HK-2 (cell line): Measurements from ENCODE around the gene PPP2R5C.

Experiments used
- DNase-seq: peaks from one replicate; pipeline ENCODE4 v3.0.0-alpha.2; 2018; ENCODE audit not compliant: unreplicated experiment

Gene PPP2R5C

DNA sequence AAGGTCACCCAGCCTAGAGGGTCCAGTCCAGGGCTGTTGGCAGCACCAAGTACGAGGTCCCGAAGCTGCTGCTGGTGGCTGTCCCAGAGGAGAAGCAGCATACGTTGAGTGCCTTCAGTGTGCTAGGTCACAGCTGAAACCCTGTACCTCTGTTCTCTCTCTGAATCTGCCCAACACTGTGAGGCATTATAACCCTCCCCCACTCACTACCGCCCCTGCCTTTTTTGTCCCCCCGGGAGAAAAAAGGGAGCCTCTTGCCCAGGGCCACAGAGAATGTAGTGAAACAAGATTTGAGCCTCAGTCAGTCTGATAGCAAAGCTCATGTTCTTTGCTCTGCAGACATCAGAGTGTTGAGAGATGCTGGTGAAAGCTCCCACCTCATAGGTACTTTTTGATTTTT, 53.4 kb downstream of the PPP2R5C start:
- no peak for DNase-seq

DNA sequence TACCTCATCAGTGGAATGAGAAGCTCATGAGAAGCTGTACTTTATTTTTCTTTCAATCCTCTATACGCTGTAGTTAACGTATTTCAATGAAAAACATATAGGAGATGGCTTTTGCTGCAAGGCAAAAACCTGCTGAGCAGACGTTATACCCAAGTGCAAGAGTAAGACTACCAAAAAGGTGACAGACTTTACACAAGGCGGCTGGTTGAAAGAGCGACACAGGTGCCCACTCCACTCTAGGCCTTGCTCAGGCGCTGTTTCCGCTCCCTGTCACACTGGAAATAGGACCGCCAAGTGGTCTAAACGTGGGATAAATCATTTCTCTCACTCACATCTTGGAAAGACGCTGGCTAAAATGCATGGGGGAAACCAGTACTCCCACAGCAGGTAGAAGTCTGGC, 54.5 kb downstream of the PPP2R5C start:
- DNase-seq, result no peak

DNA sequence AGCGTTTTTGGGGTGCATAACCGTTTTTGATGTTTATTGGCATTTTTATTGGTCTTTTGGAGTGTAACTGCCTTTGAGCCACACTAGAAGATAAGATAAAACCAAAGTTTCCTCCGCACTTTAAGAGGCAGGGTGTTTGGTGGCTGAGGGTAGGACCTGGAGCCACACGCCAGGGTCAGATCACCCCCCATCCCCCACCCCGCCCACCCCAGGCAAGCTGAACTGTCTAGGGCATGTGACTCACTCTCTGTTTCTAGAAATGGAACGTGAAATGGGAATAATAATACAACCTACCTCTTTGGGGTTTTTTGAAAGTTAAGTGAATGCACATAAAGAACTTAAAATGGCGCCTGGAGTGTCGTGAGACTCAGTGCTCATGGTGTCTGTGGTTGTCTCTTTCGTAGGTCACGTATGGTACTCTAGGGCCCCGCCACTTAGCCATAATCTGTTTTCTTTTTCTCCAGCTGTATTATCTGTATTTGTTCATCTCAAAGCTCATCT, 56.0 kb downstream of the PPP2R5C start:
- DNase-seq, result no peak

GRCh38 chr14:101819251-101819990, 57.9 kb downstream of the PPP2R5C start:
- no peak for DNase-seq

DNA sequence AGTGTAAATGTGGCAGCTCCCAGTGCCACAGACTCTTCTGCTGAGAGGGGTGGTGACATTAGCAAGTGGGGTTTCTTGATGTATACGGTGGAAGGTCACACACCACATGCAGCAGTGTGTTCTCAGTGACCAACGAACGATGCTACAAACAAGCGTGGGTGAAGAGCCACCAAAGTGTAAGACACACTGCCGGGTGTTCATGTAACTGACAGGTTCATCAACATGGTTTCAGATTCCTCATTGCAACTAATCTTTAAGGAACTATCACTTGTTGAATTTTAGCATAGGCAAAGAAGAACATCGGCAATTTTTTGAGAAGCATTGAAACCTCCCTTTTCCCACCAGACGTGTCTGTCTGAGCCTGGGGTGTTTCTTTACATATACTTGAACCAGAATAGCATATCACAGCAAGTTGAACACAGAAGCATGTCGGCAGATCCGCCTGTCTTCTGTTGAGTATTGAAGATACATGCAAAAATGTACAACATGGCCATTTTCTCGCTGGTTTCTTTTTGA, 58.8 kb downstream of the PPP2R5C start:
- DNase-seq, result no peak

- no peak for DNase-seq
Observed at GRCh38 chr14:101821528-101821927, 60.0 kb downstream of the PPP2R5C start.

- no peak for DNase-seq
Observed at GRCh38 chr14:101823066-101823465, 61.6 kb downstream of the PPP2R5C start.

DNA sequence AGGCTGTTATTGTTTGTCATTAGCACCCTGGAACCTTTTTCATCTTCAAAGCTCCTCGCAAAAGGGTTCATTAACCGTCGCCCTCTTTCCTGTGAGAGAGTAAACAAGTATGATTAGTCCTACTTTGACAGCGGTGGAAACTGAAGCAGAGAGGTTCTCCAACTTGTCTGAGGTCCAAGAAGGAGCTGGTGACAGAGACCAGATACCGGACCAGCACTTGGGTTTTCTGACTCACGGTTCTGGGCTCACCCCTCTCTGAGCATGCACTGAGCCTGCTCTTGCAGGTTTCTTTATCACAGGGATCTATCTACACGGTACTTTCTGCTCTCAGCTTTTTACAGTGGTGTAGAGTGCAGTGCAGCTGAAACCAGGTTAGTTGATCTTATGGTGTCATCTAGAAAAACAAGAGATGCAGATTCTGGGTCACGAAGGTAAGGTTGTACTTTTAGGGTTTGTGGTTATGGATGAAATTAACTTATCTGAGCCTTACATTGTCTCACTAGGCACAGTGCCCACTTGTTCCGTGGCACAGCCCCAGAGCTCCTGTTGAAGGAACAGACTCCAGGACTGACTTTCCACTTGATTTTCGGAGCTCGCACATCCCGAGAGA, 62.1 kb downstream of the PPP2R5C start:
- DNase-seq, result no peak

DNA sequence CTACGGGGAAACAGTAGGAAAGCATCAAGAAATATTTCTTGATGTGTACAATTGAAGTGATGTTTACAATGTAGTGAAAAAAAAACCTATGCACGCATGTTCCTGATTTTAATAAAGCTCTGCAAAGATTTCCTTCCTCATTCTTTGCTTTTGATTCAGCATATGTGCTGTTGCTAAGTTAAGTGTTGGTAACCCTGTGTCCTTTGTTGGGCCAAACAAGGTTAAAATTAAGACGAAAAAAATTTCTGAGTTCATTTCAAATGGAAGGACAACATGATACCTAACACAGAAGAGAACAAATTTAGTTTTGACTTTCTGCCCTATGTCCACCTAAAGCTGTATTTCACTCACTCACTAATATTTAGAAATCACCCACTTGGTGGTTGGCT, 62.8 kb downstream of the PPP2R5C start:
- no peak for DNase-seq

- no peak for DNase-seq
Observed at GRCh38 chr14:101825797-101826196, 64.3 kb downstream of the PPP2R5C start.

DNA sequence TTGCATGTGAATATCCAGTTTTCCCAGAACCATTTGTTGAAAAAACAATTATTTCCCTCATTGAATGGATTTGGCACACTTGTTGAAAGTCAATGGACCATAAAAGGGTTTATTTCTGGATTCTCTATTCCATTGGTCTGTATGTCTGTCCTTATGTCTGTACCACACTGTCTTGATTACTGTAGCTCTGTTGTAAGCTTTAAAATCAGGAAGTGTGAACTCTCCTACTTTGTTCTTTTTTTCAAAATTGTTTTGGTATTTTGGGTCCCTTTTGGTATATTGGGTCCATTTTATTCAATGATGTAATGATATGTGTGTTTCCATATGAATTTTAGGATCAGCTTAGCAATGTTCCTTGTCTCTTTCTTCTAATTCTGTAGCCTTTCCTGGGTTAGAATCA, 64.8 kb downstream of the PPP2R5C start:
- DNase-seq, result no peak

- no peak for DNase-seq
Observed at GRCh38 chr14:101827286-101827685, 65.8 kb downstream of the PPP2R5C start.

DNA sequence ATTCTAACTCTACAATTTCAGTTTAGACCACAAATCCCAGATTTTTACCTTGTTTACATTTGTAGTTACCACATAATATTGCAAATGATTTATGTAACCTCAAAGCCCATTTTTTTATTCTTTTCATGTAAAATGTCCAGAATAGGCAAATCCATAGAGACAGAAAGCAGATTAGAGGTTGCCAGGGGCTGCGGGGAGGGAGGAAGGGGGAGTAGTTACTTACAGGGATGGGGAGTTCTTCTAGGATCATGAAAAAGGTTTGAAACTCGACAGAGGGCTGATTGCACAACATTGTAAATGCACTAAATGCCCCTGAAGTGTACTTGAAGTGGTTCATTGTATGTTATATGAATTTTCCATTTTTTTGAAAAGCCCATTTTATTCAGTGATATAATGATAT, 66.5 kb downstream of the PPP2R5C start:
- no peak for DNase-seq

- DNase-seq, result no peak
Observed at GRCh38 chr14:101830271-101830670, 68.8 kb downstream of the PPP2R5C start.

DNA sequence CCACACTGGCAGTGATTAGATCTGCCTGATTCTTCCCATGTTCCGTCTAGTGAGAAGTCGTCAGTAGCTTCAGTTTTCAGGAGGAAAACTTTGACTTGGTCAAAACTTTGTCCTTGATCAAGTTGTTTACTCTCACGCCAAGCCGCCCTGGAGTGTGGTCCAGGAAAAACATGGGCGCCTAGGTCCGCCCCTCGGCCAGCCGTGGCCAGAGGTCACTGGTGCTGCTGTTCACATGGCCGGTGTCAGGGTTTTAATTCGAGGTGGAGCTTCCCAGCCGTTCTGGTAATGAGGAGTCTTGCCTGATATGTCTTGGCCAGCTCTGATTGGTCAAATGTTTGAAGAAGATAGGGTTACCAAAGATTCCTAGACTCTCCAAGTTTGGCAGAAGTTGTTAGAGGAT, 71.5 kb downstream of the PPP2R5C start:
- DNase-seq, result no peak

DNA sequence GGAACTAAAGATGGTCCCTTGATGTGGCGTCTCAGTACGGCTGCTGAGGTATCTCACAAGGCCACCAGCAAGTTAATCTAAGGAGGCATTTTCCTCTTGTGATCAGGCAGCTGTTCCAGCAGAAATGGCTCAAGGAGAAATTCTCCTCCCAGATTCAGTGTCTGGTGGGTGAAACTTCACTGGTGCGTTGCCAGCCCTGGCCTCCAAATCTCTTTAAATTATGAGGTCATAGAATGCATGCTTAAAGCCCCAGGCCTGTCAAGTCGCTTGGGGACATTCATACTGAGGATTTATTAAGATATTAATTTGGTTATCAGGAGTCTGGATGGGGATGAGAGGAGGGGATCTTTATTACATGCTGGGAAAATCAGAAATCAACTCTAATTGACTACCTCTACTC, 72.9 kb downstream of the PPP2R5C start:
- DNase-seq, result no peak

DNA sequence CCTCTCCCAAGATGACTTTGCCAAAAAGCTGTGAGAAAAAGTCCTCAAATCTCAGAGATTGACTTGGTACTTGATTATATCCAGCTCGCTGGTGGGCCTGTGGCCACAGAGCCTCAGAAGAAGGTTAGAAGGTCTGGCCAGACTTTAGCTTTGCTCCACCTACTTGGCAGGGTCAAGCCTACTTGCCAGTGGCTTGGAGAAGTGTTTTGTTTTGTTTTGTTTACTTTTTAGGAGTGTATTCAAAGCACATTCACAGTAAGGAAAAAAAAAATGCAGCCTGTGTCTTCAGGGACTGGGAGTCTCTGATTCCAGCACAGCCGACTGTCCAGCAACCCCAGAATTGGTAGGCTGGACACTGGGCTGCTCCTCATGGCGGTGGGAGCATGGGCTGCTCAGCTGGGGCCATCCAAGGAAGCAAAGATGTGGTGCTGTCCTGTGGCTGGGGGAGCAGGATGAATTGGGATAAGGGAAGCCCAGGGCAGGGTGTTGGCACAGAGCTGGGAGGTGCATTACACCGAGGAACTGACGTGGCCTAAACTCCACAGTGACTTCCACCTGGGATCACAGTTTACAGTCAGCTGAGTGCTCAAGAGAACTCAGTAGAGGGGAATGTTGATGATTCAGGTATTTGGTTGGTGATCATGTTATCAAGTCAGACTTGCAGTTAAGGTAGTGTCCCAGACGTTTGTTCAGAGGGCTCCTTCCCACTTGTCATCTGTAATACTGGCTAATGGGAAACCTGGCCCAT, 73.5 kb downstream of the PPP2R5C start:
- no peak for DNase-seq

DNA sequence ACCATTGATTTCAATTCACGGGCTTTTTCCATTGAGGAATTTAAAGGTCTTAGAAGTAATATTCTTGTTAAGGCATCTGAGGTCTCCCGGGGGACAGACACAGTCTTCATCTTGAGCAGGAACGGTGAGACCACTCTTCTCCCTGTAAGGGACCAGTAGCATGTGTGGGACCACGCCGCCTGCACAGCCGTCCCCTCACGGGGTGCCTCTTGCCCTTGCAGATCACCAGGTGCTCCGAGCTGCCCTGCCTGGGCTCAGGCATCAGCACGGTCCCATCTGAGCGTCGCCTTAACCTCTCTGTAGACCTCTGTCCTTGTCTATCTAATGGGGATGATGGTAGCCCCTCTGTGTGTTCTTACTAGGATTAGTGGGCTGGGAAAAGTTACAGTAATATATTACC, 74.1 kb downstream of the PPP2R5C start:
- DNase-seq, result no peak

DNA sequence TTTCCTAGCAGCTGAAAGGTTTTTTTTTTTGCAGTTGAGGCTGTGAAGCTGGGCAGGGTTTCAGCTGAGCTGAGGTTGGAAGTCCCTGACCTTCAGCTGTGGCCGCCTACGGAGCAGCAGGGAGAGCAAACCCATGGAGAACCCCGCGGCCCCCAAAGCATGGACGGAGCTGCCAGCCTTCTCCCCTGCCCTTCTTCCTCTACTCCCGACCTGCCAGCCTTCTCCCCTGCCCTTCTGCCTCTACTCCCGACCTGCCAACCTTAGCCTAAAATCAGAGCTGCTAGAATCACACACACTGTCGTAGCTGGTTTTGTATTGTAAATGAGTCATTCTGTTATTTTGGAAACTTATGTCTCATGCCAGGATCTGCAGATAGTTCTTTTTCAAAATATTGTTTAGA, 74.6 kb downstream of the PPP2R5C start:
- DNase-seq, result no peak

DNA sequence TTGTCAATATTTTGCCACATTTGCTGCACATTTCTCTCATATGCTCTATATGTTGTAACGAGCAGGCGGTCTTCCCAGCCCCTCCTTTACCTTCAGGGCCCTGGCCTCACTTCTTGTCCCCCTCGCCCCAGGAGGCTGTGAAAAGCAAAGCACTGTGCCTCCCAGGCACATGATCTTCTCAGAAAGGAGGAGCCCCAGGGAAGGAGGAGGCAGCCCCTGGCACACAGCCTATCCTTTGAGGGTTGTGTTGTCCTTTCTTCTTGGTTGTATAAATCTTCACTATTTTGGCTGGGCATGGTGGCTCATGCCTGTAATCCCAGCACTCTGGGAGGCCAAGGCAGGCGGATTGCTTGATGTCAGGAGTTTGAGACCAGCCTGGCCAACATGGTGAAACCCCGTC, 77.0 kb downstream of the PPP2R5C start:
- no peak for DNase-seq

DNA sequence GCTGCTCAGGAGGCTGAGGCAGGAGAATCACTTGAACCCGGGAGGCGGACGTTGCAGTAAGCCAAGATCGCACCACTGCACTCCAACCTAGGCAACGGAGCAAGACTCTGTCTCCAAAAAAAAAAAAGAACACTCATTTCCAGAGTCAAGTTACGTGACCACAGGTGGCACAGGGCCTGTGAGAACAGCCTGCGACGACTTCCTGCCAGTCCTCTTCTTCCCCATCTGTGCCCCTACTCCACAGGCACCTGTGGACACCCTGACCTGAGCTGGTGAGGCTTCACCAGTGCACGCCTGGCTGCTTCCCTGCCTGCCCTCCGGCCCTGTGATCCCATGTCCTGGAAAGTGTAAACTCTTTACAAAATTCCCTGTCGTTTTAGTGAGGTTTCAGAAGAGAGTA, 77.7 kb downstream of the PPP2R5C start:
- no peak for DNase-seq

- DNase-seq, result no peak
Observed at GRCh38 chr14:101839661-101840060, 78.2 kb downstream of the PPP2R5C start.
